GM18519 (cell line): Measurements from ENCODE around the gene ACTG1.

Experiments
- ATAC-seq: cut with Tn5 transposase; IDR thresholded peaks from one replicate; pipeline ENCODE4 v1.9.1; 2021; ENCODE audit warnings: mild to moderate bottlenecking, moderate library complexity; ENCODE audit not compliant: unreplicated experiment, low FRiP score

The ACTG1 gene

DNA sequence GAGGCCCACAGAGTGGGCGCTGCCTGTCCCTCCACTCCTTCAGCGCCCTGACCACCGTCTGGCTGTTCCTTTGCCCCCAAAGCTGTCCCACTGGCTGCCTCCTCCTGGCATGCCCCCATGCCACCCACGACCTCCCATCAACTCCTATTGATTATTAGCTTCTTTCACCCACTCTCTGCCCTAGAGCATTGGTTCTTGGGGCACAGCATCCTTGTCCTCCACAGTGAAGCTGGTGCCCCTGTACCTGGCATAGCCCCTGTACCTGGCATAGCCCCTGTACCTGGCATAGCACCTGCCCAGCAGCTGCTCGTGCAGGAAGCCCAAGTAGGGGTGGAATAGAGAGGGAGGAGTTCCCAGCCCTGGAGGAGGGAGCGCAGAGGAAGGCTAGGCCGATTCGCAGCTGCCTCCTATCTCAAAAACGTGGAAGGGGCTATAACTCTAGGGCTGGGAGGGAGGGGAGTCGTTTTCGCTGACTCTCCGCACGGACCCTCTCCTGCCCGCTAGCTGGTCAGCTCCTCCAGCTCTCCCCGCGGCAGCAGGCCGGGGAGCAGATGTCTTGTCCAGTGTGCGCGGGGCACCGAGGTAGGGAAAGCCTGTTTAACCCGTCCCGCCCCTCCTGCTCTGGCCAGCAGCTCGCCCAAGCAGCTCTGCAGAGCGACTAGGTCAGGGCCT lies 5.7 kb upstream of the ACTG1 start:
- ATAC-seq = no peak

DNA sequence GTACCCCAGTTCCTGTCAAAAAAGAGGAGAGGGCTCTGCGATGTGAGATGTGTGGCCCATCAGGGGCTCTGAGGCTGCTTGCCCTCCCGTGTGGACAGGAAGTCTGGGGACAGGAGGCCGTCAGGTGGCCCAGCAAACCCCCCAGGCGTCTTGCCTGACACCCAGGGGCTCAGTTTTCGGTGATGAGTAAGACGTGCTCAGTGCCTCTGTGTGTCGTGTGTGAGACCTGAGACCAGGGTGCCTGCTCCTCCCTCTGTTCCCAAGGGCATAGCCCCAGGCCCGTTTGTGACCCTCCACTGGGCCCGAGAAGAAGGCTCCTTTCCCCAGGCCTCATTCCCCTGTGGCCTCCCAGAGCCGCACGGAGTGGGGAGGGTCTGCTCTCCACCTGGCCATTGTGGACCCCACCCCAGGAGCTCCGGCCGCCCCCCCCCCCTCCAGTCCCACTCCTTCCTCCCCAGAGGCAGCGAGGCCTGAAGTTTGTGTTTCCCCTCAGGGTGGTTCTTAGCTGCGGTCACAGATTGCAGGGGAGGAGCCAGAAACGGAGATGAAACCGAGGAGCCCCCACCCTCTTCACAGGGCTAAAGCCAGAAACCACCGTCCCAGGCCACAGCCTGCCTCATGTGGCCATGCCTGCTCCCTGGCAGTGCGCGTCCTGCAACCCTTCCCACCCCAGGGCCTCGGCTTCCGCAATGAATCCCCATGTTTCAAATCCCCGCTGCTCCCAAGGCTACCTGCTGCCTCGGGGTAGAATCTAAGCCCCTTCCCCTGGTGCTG lies 4.9 kb upstream of the ACTG1 start:
- ATAC-seq = no peak

DNA sequence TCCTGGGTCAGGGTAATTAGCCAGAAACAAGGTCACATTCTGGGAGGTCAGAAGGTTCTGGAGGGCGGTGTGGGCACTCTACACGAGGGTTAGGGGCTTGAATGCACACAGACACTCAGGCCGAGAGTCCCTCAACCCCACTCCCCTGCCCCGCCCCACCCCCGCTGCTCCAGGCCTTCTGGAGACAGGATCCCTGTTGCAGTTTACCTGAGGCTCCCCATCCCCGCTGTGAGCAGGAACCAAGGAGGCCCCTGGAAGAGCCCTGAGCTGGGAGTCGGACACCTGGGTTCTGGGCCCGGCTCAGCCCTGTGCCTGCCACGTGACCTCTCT lies 4.4 kb upstream of the ACTG1 start:
- ATAC-seq = no peak

DNA sequence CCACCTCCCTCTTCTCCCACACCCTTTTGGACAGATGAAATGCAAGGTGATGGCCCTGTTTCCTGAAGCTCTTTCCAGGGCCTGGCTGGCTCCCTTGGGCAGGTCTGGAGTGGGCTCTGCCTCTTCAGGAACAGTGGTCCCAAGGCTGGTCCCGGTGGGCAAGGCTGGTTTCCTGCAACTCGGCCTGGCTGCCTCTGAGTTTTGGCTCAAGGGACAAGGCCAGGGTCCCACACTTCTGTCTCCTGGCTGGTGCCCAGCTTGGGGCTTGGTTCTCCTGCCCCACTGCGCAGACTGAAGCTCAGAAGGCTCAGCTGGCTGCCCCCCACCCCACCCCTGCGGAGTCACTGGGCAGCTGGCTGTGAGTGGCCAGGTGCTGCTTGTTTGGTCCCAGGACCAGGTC lies 3.8 kb upstream of the ACTG1 start:
- ATAC-seq = no peak

DNA sequence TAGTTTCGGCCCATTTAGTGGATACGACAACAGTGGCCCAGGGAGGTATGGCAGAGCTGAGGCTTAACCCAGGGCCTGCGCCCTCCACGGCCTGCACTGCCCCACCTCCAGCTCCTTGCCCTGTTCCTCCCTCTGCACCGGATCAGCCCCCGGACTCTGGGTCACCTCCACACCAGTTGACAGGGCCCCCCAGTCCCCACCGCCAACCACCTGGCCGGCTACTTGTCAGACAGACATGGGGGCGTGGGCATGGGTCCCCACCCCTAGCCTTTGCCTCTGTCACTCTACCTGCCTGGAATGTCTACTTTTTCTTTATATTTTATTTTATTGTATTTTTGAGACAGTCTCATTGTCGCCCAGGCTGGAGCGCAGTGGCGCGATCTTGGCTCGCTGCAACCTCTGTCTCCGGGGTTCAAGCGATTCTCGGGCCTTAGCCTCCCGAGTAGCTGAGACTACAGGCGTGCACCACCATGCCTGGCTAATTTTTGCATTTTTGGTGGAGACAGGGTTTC lies 3.0 kb upstream of the ACTG1 start:
- ATAC-seq = no peak

DNA sequence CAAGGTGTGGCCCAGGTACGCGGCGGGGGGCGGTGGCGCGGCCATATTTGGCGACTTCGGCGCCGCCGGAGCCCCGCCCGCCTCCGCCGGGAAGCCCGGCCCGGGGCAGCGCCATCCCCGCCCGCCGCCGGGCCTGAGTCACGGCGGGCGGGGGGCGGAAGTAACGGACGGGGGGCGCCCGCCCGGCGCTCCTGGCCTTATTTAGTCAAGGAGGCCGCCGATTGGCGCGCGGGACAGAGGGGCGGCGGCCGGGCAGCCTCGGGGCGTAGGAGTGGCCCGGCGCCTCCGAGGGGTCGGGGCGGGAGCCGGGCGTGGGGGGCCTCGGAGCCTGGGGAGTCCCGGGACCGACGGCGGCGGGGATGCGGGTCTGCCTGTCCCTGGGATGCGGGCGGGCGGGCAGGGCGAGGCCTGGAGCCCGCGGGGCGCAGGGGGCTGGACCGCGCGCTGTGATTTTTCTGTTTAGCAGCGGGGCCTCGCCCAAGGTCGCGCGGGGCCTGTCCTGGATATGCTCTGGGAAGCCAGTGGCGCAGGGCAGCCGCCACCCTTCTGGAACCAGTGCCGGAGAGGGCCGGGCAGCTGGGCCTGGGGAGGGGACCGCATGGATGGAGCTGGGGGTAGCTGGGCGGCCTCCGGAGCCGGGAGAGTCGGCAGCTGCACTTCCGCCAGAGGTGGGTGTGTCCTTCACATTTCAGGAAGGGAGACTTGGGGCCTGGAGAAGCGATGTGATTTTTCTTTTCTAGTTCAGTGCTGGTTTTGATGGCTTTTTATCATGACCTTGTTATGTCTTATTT lies 2.3 kb upstream of the ACTG1 start:
- ATAC-seq = no peak

DNA sequence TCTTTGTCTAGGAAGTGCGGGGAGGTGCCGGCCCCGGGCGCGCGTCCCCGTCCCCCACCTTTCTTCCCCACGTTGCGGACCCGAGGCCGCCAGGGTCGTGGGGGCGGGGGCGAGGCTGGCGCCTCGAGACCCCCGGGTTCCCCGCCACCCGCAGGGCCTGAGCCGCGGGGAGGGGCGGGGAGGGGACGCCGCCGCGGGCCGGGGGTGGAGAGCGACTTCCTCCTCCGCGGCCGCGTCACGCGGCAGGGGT lies 1.8 kb upstream of the ACTG1 start:
- ATAC-seq = no peak

DNA sequence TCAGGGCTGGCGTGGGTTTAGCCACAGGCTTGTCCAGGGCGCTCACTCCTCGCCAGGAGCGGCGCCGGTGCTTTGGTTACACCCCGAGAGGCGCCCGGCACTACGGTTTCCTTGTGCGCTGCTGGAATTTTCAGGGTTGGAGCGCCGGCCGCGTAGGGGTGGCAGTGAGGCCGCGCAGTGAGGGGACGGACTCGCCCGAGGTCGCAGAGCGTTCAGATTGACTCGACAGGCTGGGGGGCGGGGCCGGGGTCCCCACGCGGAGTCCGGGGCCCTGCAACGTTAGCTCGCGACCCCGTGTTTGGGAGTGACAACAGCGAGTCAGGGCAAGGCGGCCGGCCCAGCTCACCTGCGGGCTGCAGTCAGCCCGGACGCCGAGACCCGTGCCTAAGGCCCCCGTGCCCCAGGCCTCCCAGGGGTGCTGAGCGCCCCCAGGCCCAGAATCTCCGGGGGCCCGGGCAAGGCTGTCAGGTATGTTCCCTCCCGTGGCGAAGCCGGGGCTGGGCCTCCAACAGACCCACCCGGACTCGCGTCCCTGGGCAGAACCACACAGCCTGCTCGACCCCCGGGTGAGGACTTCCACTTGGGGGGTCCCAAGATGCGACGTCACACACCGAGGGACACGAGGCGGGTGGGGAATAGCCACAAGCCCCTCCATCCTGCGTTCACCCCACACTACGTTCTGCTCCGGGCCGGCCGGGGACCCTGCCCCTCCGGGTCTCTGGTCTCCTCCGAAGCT lies 1.3 kb upstream of the ACTG1 start:
- no peak for ATAC-seq

DNA sequence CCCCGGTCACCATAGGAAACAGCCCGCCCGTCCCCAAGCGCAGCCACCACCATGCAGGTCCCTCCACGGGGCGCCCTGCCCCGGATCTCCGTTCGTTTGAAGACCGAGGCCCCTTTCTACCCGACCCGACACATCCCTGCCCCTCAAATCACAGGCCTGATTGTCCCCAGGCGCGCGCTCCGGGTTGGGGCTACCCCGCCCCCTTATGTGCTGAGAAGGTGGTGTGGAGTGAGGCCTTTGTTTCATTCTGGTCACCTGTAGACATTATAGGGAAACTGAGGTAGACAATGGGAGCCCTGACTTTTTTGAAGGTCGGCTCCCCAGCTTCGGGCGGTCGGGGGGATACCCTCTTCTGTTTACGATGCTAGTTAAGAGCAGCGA lies 763 bp upstream of the ACTG1 start:
- no peak for ATAC-seq

DNA sequence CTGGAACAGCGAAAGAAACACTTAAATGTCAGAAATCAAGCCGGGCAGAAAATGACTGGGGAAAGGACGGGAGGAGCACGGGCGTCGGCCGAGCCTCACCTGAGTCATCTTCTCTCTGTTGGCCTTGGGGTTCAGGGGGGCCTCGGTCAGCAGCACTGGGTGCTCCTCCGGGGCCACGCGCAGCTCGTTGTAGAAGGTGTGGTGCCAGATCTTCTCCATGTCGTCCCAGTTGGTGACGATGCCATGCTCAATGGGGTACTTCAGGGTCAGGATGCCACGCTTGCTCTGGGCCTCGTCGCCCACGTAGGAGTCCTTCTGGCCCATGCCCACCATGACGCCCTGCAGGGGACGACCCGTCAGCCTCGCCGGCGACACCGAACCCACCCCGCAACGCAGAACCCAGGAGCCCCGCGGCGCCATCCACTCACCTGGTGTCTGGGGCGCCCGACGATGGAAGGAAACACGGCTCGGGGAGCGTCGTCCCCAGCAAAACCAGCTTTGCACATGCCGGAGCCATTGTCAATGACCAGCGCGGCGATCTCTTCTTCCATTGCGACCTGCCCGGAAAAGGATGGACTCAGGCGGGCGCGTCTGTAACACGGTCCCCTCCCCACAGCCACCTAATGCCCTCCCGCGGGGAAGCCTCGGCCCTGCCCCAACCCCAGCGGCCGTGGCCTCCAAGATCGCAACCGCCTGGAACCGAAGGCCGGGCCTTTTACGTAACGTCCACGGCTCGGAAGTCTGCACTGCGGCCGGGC lies 616 bp downstream of the ACTG1 start:
- no peak for ATAC-seq

DNA sequence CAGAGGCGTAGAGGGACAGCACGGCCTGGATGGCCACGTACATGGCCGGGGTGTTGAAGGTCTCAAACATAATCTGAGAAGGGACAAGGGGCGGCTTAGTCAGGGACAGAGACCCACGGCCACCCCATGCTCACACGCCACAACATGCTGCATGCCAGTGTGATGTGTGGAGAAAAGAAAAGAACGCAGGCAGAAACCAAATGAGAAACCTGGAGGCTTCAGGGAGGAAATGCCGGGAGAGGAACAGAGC lies 1.1 kb downstream of the ACTG1 start:
- no peak for ATAC-seq

DNA sequence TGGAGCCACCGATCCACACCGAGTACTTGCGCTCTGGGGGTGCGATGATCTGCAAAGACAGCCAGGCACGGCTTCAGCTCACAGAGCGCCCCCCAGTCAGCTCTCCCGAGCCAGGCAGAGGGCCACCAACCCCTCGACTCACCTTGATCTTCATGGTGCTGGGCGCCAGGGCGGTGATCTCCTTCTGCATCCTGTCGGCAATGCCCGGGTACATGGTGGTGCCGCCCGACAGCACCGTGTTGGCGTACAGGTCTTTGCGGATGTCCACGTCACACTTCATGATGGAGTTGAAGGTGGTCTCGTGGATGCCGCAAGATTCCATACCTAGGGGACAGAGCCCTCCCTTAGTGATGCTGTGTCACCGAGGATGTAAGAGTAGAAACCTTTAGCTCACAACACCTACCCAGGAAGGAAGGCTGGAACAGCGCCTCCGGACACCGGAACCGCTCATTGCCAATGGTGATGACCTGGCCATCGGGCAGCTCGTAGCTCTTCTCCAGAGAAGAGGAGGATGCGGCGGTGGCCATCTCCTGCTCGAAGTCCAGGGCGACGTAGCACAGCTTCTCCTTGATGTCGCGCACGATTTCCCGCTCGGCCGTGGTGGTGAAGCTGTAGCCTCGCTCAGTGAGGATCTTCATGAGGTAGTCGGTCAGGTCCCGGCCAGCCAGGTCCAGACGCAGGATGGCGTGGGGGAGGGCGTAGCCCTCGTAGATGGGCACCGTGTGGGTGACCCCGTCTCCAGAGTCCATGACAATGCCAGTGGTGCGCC lies 1.6 kb downstream of the ACTG1 start:
- no peak for ATAC-seq

DNA sequence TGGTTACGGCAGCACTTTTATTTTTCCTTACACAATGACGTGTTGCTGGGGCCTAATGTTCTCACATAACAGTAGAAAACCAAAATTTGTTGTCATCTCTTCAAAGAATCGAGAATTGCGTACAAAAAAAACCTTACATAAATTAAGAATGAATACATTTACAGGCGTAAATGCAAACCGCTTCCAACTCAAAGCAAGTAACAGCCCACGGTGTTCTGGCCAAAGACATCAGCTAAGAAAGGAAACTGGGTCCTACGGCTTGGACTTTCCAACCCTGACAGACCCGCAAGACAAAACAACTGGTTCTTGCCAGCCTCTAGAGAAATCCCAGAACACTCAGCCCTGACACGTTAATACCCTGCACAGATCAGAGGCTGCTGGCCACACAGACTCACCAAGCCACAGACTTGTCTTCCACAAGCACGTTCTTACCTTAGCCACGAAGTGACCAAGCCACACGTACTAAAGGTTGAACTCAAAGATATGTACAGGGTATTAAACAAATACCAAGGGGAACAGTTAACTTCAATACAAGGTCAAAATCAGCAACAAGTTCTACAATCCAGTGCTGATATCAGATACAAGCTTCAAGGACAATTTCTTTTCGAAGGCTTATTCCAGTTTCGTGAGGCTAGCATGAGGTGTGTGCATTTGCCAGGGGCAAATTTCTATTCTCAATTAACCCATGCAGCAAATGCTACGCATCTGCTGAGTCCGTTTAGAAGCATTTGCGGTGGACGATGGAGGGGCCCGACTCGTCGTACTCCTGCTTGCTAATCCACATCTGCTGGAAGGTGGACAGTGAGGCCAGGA lies 2.4 kb downstream of the ACTG1 start:
- ATAC-seq = no peak

DNA sequence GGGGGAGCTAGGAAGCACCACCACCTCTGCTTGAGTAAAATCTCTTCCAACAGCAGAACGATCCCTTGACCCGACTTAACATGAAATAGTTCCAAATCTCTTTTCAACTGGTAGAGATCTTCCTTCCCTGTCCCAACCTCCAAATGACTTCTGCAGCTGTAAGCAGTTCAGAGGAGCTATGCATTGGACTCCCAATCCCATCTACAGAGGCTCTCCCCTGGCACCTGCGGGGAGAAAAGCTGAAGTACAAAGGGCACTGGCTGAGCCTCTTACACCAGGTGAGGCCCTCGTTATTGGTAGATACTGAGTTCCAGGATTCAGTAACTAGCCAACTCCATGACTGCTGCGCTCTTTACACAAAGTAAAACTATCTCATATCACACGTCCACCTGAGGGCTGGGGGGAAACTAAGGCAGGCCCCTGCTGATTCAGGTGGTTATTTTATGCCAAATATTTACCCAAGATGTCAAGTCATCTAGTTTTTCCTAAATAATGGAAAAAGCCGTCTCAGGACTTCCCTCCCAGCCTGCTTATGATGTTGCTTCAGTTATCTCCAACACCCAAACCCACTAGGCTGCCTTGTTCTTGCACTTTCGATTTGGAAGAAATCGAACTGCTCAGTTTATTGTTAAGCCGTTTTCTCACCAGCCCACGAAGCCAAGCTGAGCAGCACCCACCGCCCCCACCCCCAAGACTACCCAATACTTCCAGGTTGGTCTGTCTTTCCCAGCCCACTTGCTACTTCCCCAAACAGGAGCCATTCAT lies 3.2 kb downstream of the ACTG1 start:
- no peak for ATAC-seq

DNA sequence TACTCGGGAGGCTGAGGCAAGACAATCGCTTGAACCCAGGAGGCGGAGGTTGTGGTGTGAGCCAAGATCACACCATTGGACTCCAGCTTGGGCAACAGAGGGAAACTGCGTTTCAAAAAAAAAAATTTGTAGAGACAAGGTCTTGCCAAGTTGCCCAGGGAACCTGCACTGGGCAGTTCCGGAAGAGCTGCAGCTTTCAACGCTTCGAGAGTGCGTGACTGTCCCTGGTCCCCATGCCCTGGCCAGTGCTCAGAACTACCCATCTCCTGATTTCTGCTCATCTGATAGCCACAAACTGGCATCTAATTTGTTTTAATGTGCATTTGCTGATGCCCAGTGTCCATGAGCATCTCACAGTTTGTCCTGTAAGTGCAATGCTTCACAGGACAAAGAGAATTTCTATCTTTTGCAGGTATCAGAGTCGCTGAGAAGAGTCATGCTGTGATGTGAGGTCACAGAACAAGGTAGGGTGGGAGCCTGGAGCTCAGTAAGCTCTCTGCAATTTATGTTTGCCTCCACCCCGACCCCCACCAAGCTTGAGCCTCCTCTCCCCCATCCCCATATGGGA lies 3.9 kb downstream of the ACTG1 start:
- ATAC-seq = no peak

DNA sequence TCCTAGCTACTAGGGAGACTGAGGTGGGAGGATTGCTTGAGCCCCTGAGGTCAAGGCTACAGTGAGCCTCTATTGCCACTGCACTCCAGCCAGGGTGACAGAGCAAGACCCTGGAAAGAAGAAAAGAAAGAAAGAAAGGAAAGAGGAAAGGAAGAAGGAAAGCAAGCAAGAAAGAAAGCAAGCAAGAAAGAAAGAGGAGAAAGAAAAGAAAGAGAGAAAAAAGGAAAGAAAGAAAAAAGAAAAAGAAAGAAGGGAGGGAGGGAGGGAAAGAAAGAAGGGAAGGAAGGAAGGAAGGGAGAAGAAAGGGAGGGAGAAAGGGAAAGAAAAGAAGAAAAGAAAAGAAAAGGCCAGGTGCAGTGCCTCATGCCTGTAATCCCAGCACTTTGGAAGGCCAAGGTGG lies 9.0 kb downstream of the ACTG1 start:
- no peak for ATAC-seq

DNA sequence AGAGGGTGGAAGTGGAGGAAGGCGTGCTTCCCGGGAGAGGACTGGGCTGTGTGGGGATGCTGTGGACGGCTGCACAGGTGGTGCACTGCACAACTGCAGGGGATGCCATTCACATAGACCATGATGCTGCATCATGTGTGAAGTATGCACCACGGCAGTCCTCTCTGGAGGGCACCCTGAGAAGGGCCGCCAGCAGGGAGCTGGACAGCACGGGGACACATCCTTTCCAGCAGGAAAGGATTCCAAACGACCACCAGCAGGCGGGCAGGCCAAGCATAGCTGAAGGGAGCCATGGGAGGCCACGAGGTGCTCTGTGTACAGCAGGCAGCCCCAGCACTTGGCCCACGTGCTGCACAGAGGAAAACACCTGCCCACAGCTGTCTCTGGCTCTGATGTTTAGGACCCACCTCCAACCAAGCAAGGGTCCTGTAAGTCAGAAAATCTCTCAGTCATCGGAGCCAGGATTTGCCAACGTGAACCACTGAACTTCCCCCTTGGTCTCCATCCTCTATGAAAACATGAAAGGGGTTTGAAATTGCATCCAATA lies 10.1 kb downstream of the ACTG1 start:
- no peak for ATAC-seq

DNA sequence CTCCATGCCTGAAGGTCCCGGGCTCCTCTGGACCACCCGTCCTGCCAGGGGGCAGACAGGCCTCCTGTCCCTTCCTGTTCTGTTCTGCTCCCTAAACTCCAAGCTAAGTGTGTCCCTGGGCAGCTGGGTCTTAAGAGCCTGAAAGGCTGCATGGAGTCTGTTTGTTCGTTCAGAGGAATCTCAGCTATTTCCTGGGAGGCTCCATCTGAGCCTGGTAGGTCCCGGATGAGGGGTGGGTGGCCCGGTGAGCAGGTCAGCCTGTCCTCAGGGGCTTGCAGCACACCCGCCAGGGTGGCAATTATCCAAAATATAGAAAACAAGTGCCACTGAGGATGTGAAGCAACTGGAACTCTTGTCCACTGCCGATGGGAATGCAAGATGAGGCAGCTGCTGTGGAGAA lies 12.6 kb downstream of the ACTG1 start:
- ATAC-seq = no peak
